GM13977 (cell line): Measurements from ENCODE around the gene LTBP1.

Experiments used
- DNase-seq: peaks from one replicate; pipeline ENCODE4 v3.0.0; 2012; ENCODE audit warnings: low spot score
- in situ Hi-C: fragments of 300-500 bp; cut with MboI; formaldehyde crosslinking; loops from one replicate; pipeline ENCODE4 v1.12.0; 2022; ENCODE audit warnings: low sequenced_read_pairs, low pct_unique_long_range_greater_than_20kb, mixed read lengths, inconsistent platforms; ENCODE audit not compliant: unreplicated experiment
- TF ChIP-seq, protein P1 (sequence below): IDR thresholded peaks from 2 replicates; pipeline ENCODE4 v1.5.1; 2012; ENCODE audit warnings: mild to moderate bottlenecking, control low read depth; ENCODE audit not compliant: insufficient read depth; ENCODE audit errors: extremely low read depth, missing control alignments

The LTBP1 gene

DNA sequence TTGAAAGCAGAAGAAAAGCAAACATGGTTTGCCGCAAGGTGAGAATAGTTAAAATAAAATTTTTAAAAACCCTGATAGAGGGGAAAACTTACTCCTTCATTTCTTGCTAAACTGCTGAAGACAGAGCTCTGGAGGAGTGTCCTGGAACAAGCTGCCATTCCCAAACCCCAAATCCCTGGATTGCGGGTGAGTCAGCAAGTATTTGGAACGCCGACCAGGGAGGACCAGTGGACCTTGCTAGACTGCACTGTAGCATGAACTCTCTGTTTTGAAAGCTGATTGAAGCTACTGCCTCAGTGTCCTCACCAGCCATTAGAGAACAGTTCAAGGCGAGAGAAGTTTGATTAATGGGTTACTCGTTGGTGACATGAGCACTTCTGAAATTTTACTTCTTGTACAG lies 430.3 kb downstream of the LTBP1 start:
- in situ Hi-C loops = loop anchor here (25.0 kb wide), 1 partner anchor 815 kb away; no protein-coding TSS in a partner anchor
- TF ChIP-seq, protein P1, sequence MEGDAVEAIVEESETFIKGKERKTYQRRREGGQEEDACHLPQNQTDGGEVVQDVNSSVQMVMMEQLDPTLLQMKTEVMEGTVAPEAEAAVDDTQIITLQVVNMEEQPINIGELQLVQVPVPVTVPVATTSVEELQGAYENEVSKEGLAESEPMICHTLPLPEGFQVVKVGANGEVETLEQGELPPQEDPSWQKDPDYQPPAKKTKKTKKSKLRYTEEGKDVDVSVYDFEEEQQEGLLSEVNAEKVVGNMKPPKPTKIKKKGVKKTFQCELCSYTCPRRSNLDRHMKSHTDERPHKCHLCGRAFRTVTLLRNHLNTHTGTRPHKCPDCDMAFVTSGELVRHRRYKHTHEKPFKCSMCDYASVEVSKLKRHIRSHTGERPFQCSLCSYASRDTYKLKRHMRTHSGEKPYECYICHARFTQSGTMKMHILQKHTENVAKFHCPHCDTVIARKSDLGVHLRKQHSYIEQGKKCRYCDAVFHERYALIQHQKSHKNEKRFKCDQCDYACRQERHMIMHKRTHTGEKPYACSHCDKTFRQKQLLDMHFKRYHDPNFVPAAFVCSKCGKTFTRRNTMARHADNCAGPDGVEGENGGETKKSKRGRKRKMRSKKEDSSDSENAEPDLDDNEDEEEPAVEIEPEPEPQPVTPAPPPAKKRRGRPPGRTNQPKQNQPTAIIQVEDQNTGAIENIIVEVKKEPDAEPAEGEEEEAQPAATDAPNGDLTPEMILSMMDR = no peak
- DNase-seq = no peak

DNA sequence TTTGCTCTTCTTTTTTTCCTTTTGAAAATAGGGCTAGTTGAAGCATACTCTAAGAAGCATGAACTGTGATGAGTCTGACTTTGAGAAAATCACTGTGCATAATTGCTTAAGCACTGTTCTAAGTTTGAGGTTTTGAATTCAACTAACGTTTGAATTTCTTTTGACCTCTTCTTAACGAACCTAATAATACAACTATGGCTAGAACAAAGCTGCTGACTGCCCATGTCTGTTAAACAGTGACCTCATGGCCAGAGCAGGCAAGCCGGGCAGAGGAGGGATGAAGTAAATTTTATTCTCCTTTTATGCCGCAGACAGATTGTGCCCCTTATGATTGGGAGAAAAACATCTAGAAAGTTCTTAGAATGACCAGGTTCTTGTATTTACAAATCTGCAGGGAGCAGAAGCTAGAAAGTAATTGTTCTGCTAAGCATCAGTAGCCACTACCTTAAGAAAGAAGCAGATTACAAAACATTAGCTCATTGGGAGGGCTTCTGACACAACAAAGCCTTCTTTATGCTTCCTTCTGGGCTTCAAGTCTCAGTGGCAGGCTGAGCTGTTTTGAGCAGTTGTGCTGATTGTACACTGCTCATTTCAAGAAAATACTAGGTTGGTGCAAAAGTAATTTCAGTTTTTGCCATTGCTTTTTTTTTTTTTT lies 431.9 kb downstream of the LTBP1 start:
- DNase-seq = no peak
- in situ Hi-C loops = loop anchor here (25.0 kb wide), 1 partner anchor 816 kb away; no protein-coding TSS in a partner anchor
- TF ChIP-seq, protein P1 = no peak

DNA sequence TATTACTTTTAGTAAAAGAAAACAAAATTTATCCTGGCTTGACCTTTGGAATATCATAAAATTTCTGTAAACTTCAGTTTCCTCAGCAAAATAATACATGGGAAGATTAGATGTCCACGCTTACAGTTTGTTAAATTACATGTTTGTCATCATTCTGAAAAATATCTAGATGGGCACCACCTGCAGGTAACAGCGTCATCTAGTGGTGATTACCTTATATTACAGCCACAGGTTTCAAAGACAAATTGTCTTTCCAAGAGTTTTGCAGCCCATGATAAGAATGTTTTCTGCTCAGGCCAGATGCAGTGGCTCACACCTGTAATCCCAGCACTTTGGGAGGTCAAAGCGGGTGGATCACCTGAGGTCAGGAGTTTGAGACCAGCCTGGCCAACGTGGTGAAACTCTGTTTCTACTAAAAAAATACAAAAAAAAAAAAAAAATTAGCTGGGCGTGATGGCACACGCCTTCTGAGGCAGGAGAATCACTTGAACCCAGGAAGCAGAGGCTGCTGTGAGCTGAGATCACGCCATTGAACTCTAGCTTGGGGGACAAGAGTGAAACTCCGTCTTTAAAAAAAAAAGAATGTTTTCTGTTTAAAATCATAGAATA lies 433.4 kb downstream of the LTBP1 start:
- no peak for DNase-seq
- in situ Hi-C loops = loop anchor here (25.0 kb wide), 1 partner anchor 818 kb away; no protein-coding TSS in a partner anchor
- TF ChIP-seq, protein P1 = peak; percentile 62

DNA sequence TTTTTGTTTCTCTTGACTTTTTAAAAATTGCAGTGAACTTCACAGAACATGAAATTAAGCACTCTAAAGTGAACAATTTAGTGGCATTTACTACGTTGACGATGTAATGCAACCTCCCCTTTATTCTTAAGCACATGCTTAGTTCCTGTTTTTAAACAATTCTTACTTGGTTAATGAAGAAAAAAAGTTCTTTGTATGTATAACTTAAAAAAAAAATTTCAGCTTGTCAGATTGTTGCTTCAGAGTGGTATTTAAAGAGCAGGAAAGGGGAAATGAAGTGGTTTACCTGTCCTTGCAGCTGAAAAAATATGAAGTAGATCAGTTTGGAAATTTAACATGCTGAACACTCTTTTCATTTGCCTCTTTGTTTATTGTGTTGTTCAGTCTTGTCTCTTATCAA lies 434.0 kb downstream of the LTBP1 start:
- TF ChIP-seq, protein P1 = no peak
- DNase-seq = no peak
- in situ Hi-C loops = loop anchor here (25.0 kb wide), 1 partner anchor 818 kb away; no protein-coding TSS in a partner anchor

DNA sequence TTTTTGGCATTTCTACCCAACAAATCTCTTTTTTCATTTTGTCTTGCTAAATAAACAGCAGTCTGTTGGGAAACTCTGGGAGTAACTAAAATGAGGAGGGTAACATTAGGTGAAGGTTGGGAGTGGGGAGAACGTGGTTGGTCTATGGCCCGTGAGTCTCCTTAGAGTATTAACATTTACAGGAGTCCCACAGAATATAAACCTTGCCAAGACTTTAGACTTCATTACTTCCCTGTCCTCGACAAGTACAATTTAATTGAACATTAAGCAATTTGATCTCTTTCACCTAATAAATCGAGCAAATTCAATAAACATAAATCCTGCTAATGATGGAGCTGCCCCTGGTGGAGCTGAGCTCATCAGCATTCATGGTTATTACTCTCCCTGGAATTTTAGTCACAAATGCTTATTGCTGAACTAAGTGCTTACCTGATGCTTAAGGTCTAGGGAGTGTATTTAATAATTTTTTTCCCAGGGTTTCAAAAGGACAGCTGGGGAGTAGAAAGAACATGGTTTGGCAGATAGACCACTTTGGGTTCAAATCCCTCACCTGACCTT lies 434.6 kb downstream of the LTBP1 start:
- TF ChIP-seq, protein P1 = no peak
- in situ Hi-C loops = loop anchor here (25.0 kb wide), 1 partner anchor 819 kb away; no protein-coding TSS in a partner anchor
- DNase-seq = no peak

DNA sequence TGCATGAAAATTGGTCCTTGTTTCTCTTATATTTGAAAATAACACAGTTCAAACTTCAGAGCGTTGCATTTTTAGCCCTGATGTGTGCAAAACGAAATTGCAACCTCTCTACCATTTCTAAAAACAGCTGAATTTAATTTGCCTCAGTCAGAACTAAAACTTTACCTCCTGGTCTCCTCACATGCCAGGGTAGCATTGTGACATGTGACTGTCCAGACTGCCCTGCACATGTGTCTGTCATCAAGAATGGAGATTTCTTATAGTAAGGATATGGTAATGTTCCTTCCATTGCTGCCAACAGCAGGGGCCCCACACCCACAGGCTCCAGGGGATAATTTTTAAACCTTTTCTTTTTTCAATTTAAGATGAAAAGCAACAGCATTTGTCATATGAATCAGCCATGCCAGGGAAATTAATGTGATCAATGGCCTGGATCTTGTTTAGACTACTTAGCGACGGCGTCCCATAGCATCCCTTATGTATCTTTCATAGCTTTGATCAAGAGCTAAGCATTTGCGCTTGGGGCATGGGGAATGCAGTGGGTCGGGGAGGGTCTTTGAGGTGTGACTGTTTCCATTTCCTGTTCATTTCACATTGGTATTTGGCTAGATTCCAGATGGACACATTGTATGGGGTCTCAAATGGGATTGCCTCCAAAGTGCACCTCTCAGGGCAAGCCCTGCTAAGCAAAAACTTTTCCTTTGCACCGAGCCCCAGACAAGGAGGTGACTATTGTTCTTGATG lies 437.3 kb downstream of the LTBP1 start:
- in situ Hi-C loops = loop anchor here (25.0 kb wide), 1 partner anchor 822 kb away; no protein-coding TSS in a partner anchor
- TF ChIP-seq, protein P1 = no peak
- no peak for DNase-seq
